Vagina (tissue), 2 donors: ENCODE results near the gene NCS1.

ENCODE experiments used
- POLR2A ChIP-seq, 2 donors: fragments of 450-650 bp; IDR thresholded peaks; one replicate each; pipeline ENCODE4 v1.6.1; 2017; ENCODE audit warnings: antibody characterized with exemption in 2 of 2, mild to moderate bottlenecking in 2 of 2, moderate library complexity in 2 of 2
- POLR2AphosphoS5 ChIP-seq, 2 donors: sonication (generic); formaldehyde crosslinking; IDR thresholded peaks; one replicate each; pipeline ENCODE4 v1.9.0; 2017; ENCODE audit warnings: antibody characterized with exemption in 2 of 2, mild to moderate bottlenecking in 2 of 2, low read depth in 1 of 2; ENCODE audit not compliant: insufficient read depth in 1 of 2
- TF ChIP-seq, protein P1 (sequence below), 3 experiments: fragments of 450-650 bp in 2 of 3; fragments of 200-600 bp in 1 of 3; sonication (generic) in 1 of 3; IDR thresholded peaks; one replicate each; pipeline ENCODE4 v1.5.1; 2017 to 2019; ENCODE audit warnings: antibody characterized with exemption in 3 of 3, mild to moderate bottlenecking in 2 of 3, moderate library complexity in 2 of 3

DNA sequence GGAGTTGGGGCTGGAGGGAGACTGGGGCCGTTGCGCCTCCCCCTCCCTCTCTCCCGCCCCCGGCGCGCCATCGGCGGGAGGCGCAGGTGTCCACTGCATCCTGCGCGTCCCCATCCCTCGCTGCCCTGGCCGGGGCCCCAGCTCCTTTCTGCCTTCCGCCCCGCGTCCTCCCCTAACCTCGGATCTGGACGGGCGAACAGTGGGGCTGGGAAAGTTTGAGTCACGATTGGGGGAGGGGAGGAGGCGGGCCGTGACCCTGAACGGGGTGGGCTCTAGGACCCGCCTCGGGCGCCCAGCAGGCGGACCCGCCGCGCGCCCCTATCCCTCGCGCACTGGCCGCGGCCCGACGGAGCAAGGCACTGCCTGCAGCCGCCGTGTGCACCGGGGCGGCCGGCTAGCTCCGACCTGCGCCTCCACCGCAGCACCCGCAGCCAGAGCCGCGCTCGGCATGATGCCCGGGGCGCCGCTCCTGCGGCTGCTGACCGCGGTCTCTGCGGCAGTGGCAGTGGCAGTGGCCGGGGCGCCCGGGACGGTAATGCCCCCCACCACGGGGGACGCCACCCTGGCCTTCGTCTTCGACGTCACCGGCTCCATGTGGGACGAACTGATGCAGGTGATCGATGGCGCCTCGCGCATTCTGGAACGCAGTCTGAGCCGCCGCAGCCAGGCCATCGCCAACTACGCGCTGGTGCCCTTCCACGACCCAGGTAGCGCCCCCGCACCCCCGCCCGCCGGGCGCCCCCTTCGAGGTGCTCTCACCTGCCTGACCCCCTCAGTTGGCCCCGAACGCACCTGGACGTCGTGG is 93.4 kb downstream of the NCS1 start, which contains the start of gene HMCN2:
- TF ChIP-seq, protein P1, sequence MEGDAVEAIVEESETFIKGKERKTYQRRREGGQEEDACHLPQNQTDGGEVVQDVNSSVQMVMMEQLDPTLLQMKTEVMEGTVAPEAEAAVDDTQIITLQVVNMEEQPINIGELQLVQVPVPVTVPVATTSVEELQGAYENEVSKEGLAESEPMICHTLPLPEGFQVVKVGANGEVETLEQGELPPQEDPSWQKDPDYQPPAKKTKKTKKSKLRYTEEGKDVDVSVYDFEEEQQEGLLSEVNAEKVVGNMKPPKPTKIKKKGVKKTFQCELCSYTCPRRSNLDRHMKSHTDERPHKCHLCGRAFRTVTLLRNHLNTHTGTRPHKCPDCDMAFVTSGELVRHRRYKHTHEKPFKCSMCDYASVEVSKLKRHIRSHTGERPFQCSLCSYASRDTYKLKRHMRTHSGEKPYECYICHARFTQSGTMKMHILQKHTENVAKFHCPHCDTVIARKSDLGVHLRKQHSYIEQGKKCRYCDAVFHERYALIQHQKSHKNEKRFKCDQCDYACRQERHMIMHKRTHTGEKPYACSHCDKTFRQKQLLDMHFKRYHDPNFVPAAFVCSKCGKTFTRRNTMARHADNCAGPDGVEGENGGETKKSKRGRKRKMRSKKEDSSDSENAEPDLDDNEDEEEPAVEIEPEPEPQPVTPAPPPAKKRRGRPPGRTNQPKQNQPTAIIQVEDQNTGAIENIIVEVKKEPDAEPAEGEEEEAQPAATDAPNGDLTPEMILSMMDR (IDR thresholded peaks at IDR 0.05), result no peak
- TF ChIP-seq POLR2A (IDR thresholded peaks at IDR 0.05) (no peak), POLR2AphosphoS5 (IDR thresholded peaks at IDR 0.05; ENCODE audit: insufficient read depth in 1 of 2, low read depth in 1 of 2) (no peak)
